Cardiac muscle cell (in vitro differentiated cells and primary cell): ENCODE measurements around the gene RPS3. TPM values are rescaled to one million over a fixed set of nuclear protein-coding genes. Genes with fewer than 3 reads are reported as not detected.

Source experiments
- DNase-seq, 2 donors: peaks; one replicate each; pipeline versions ENCODE4 v3.0.0 to v3.0.0-alpha.2; 2010 to 2017; ENCODE audit warnings: low read depth in 1 of 2, low spot score in 1 of 2
- H3K27ac ChIP-seq: fragments of 200-600 bp; sonication (generic); 2 replicates; pipeline ENCODE4 v1.5.1; 2016
- H3K27me3 ChIP-seq: fragments of 200-600 bp; sonication (generic); 2 replicates; pipeline ENCODE4 v1.6.0; 2016; ENCODE audit warnings: control low read depth
- H3K36me3 ChIP-seq: fragments of 200-600 bp; sonication (generic); 2 replicates; pipeline ENCODE4 v1.5.1; 2016; ENCODE audit warnings: control low read depth
- H3K4me1 ChIP-seq: fragments of 200-600 bp; sonication (generic); 2 replicates; pipeline ENCODE4 v1.8.1; 2017; ENCODE audit warnings: low read depth, mild to moderate bottlenecking, mixed run types
- H3K4me3 ChIP-seq: fragments of 200-600 bp; sonication (generic); 2 replicates; pipeline ENCODE4 v1.5.1; 2016; ENCODE audit warnings: mild to moderate bottlenecking
- H3K9me3 ChIP-seq: fragments of 200-600 bp; sonication (generic); 2 replicates; pipeline ENCODE4 v1.5.1; 2017; ENCODE audit warnings: low read depth, mild to moderate bottlenecking, control low read depth
- polyA plus RNA-seq: library from polyadenylated mRNA; unstranded; fragments of >200 nt; fragmentation: Nextera tagmentation; extraction: Ambion mirVana; gene quantifications from 2 replicates; pipeline ENCODE4 v1.2.1, GENCODE V29; 2016
- total RNA-seq: library from RNA; depleted of rRNA; stranded (reverse); fragments of >200 nt; gene quantifications from 2 replicates; pipeline ENCODE4 v1.2.3, GENCODE V29; 2016
- TF ChIP-seq, protein P1 (sequence below): IDR thresholded peaks from 2 replicates; pipeline ENCODE4 v1.5.1; 2012; ENCODE audit warnings: low read depth, mild to moderate bottlenecking, low read length

The RPS3 gene
- total and polyA plus RNA-seq, 2 experiments from 2014 or later: 951 to 974 TPM

- H3K27ac ChIP-seq: peak overlapping the region; percentile 63
- H3K4me1 ChIP-seq: peaks cover 19% of the 10 kb centered on the region
- peaks cover 8% of the 10 kb centered on the region for H3K27me3 ChIP-seq
- peaks cover 10% of the 10 kb centered on the region for H3K36me3 ChIP-seq
- DNase-seq: peak in 1 of 2 donors; percentile 79
- H3K4me3 ChIP-seq: no peak overlapping the region
- TF ChIP-seq, protein P1, sequence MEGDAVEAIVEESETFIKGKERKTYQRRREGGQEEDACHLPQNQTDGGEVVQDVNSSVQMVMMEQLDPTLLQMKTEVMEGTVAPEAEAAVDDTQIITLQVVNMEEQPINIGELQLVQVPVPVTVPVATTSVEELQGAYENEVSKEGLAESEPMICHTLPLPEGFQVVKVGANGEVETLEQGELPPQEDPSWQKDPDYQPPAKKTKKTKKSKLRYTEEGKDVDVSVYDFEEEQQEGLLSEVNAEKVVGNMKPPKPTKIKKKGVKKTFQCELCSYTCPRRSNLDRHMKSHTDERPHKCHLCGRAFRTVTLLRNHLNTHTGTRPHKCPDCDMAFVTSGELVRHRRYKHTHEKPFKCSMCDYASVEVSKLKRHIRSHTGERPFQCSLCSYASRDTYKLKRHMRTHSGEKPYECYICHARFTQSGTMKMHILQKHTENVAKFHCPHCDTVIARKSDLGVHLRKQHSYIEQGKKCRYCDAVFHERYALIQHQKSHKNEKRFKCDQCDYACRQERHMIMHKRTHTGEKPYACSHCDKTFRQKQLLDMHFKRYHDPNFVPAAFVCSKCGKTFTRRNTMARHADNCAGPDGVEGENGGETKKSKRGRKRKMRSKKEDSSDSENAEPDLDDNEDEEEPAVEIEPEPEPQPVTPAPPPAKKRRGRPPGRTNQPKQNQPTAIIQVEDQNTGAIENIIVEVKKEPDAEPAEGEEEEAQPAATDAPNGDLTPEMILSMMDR: no peak
- H3K9me3 ChIP-seq: no peaks in the 10 kb centered on the region
These were observed 25.1 kb downstream of the RPS3 start for GRCh38 chr11:75424396-75424795.

GRCh38 chr11:75425422-75425821, 26.1 kb downstream of the RPS3 start:
- TF ChIP-seq, protein P1: peak; percentile 39
- Histone ChIP-seq H3K4me1 (peaks cover 19% of the 10 kb centered on the region), H3K9me3 (no peaks in the 10 kb centered on the region), H3K4me3 (no peak overlapping the region), H3K27me3 (peaks cover 19% of the 10 kb centered on the region), H3K27ac (no peak overlapping the region), H3K36me3 (peaks cover 10% of the 10 kb centered on the region)
- DNase-seq: peak in 1 of 2 donors; percentile 34

GRCh38 chr11:75426720-75427086, 27.4 kb downstream of the RPS3 start:
- Histone ChIP-seq H3K27me3 (peaks cover 32% of the 10 kb centered on the region), H3K36me3 (peaks cover 10% of the 10 kb centered on the region), H3K27ac (no peak overlapping the region), H3K4me1 (peaks cover 19% of the 10 kb centered on the region), H3K9me3 (no peaks in the 10 kb centered on the region), H3K4me3 (no peak overlapping the region)
- TF ChIP-seq, protein P1: no peak
- DNase-seq: no peak

DNA sequence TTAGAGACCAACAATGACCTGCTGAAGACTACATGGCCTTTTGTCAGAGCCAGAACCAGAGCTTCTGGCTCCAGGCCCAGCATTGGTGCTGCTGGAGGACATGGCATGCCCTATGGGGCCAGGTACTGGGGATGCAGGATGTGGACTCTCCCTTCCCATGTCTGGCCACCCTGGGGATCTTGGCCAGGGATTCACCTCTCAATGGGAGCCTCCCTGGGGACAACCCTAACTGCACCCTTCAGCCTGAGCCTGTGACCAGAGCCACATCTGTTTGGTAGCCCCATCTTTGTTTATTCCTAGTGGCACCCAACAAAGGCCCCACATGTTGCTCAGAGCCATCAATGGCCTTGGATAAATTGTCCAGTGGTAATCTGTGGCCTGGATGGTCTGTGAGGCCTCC, 27.9 kb downstream of the RPS3 start:
- TF ChIP-seq, protein P1: no peak
- Histone ChIP-seq H3K27me3 (peaks cover 36% of the 10 kb centered on the region), H3K4me3 (no peak overlapping the region), H3K4me1 (peaks cover 19% of the 10 kb centered on the region), H3K9me3 (no peaks in the 10 kb centered on the region), H3K27ac (no peak overlapping the region), H3K36me3 (peaks cover 8% of the 10 kb centered on the region)
- no peak for DNase-seq

DNA sequence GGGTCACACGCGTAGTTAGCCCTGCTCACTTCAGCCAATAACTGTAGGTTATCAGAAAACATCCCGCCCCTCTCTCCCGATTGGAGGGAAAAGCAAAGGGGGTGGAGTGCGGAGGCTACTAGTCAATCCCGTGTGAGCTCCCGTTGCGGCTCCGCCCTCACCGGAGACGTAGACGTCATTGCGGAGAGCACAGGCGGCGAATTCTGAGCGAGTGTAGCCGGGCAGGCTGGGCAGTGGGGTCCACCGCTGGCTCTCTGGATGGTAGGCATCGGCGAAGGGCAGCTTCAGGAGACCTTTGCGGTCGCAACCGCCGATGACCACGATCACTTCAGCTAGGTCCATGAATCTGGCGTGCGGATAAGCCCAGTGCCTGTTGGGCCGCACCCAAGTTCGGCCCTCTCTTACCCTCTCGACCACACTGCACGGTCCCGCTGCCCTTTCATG, 29.0 kb downstream of the RPS3 start:
- H3K4me3 ChIP-seq: no peak overlapping the region
- H3K4me1 ChIP-seq: peaks cover 18% of the 10 kb centered on the region
- H3K9me3 ChIP-seq: no peaks in the 10 kb centered on the region
- no peaks in the 10 kb centered on the region for H3K36me3 ChIP-seq
- TF ChIP-seq, protein P1: no peak
- peaks cover 48% of the 10 kb centered on the region for H3K27me3 ChIP-seq
- H3K27ac ChIP-seq: no peak overlapping the region
- peak; percentile 44 to 94 for DNase-seq
